ENCODE data around the gene LIME1.

LIME1 gene

GRCh38 chr20:63735859-63736718 is at the start of gene LIME1:
TSS of gene LIME1 (plus strand) at chr20:63736664. CDS start at chr20:63737550, 886 bp downstream.
- DNase-seq (ENCODE audit: low read depth), result no peak

- no peak for DNase-seq (ENCODE audit: low read depth)
Observed at GRCh38 chr20:63687419-63688178, 48.9 kb upstream of the LIME1 start.

GRCh38 chr20:63688228-63689045 is 48.0 kb upstream of the LIME1 start:
- DNase-seq (ENCODE audit: low read depth), result no peak

GRCh38 chr20:63689046-63690002 is 47.1 kb upstream of the LIME1 start:
- DNase-seq (ENCODE audit: low read depth), result no peak

- DNase-seq (ENCODE audit: low read depth), result no peak
Observed at GRCh38 chr20:63690003-63690897, 46.2 kb upstream of the LIME1 start.

GRCh38 chr20:63690898-63691710 is 45.4 kb upstream of the LIME1 start:
- no peak for DNase-seq (ENCODE audit: low read depth)

GRCh38 chr20:63691711-63692435 is 44.6 kb upstream of the LIME1 start:
- DNase-seq (ENCODE audit: low read depth), result no peak

GRCh38 chr20:63692436-63693082 is 43.9 kb upstream of the LIME1 start:
- no peak for DNase-seq (ENCODE audit: low read depth)

- no peak for DNase-seq (ENCODE audit: low read depth)
Observed at GRCh38 chr20:63693083-63693732, 43.3 kb upstream of the LIME1 start.

- no peak for DNase-seq (ENCODE audit: low read depth)
Observed at GRCh38 chr20:63693733-63694583, 42.5 kb upstream of the LIME1 start.

GRCh38 chr20:63694584-63695423 is 41.7 kb upstream of the LIME1 start:
- no peak for DNase-seq (ENCODE audit: low read depth)

- no peak for DNase-seq (ENCODE audit: low read depth)
Observed at GRCh38 chr20:63695424-63696305, 40.8 kb upstream of the LIME1 start.

- DNase-seq (ENCODE audit: low read depth), result no peak
Observed at GRCh38 chr20:63696306-63696627, 40.2 kb upstream of the LIME1 start.

GRCh38 chr20:63696628-63697356 is 39.7 kb upstream of the LIME1 start, which contains the start of gene TNFRSF6B:
TSS of gene TNFRSF6B (plus strand) at chr20:63696652. CDS start at chr20:63696768, 116 bp downstream.
- no peak for DNase-seq (ENCODE audit: low read depth)
